GM19463 (cell line): ENCODE measurements around the gene MUC22.
"Not testable (repeated sequence)": the region's sequence is repeated elsewhere in the genome, so short reads cannot be mapped to it uniquely, and the experiment has no call there.

Experiments used
- ATAC-seq: cut with Tn5 transposase; IDR thresholded peaks from one replicate; pipeline ENCODE4 v1.9.1; 2021; ENCODE audit warnings: mild to moderate bottlenecking, moderate library complexity; ENCODE audit not compliant: unreplicated experiment

MUC22 gene

GRCh38 chr6:31037169-31037568 is 26.9 kb downstream of the MUC22 start:
- no peak for ATAC-seq

- no peak for ATAC-seq
These were observed 27.4 kb downstream of the MUC22 start for GRCh38 chr6:31037682-31038081.

GRCh38 chr6:31038559-31038958 is 28.3 kb downstream of the MUC22 start:
- no peak for ATAC-seq

- no peak for ATAC-seq
These were observed 30.5 kb downstream of the MUC22 start for GRCh38 chr6:31040801-31041200.

GRCh38 chr6:31041372-31041974 is 31.2 kb downstream of the MUC22 start:
- ATAC-seq: no peak

GRCh38 chr6:31042806-31043205 is 32.5 kb downstream of the MUC22 start:
- no peak for ATAC-seq

- ATAC-seq: no peak
These were observed 37.8 kb downstream of the MUC22 start for GRCh38 chr6:31048099-31048498.

- ATAC-seq: no peak
These were observed 39.2 kb downstream of the MUC22 start for GRCh38 chr6:31049518-31049917.

- not testable (repeated sequence) for ATAC-seq
These were observed 42.9 kb downstream of the MUC22 start for GRCh38 chr6:31053187-31053586.

GRCh38 chr6:31053873-31054272 is 43.6 kb downstream of the MUC22 start:
- no peak for ATAC-seq

- ATAC-seq: no peak
These were observed 45.2 kb downstream of the MUC22 start for GRCh38 chr6:31055441-31055840.

GRCh38 chr6:31057426-31058003 is 47.2 kb downstream of the MUC22 start:
- no peak for ATAC-seq

GRCh38 chr6:31058128-31058894 is 48.0 kb downstream of the MUC22 start:
- no peak for ATAC-seq

- ATAC-seq: no peak
These were observed 49.9 kb downstream of the MUC22 start for GRCh38 chr6:31060145-31060544.

- no peak for ATAC-seq
These were observed 53.7 kb downstream of the MUC22 start for GRCh38 chr6:31063906-31064435.

GRCh38 chr6:31065556-31065955 is 55.3 kb downstream of the MUC22 start:
- no peak for ATAC-seq

- ATAC-seq: not testable (repeated sequence)
These were observed 56.8 kb downstream of the MUC22 start for GRCh38 chr6:31067028-31067427.

- ATAC-seq: not testable (repeated sequence)
These were observed 57.8 kb downstream of the MUC22 start for GRCh38 chr6:31067891-31068668.

GRCh38 chr6:31068669-31069340 is 58.5 kb downstream of the MUC22 start:
- no peak for ATAC-seq

- no peak for ATAC-seq
These were observed 60.5 kb downstream of the MUC22 start for GRCh38 chr6:31070711-31071197.
